ENCODE measurements around the gene AVP. TPM values are rescaled to one million over a fixed set of nuclear protein-coding genes. Genes with fewer than 3 reads are reported as not detected.

AVP gene
- polyA plus RNA-seq, 1 donor from 2014 or later: not detected

DNA sequence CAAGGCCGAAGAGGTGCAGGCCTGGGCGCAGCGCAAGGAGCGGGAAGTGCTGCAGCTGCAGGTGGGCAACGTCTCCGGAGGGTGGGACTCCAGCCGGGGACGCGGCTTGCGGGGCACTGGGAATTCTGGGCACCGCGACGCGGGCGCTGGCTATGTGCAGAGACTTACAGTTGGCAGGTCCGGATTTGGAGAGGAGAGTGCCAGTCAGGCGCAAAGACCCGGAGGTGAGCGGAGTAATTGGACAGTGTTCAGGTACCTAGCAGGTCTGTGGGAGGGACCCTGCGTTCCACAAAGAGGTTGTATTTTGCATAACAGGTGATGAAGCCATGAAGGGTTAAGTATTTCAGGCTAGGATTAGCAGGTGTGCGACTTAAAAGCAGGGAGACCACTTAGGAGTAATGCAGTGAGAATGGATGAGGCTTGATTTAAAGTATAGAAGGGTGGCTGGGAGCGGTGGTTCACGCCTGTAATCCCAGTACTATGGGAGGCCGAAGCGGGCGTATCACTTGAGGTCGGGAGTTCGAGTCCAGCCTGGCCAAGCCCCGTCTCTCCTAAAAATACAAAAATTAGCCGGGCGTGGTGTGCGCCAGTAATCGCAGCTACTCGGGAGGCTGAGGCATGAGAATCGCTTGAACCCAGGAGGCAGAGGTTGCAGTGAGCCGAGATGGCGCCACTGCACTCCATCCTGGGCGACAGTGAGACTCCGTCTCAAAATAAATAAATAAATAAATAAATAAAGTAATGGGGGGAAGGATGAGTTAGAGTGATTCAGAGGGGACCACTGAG lies 37.7 kb downstream of the AVP start:
- no peak for TF ChIP-seq RAD21 (conservative IDR thresholded peaks at IDR 0.05)
- TF ChIP-seq SMC3 (conservative IDR thresholded peaks at IDR 0.05; ENCODE audit: poor library complexity): no peak
- TF ChIP-seq POLR2AphosphoS5 (IDR thresholded peaks at IDR 0.05): no peak
- no peak for TF ChIP-seq CTCF (IDR thresholded peaks at IDR 0.05; ENCODE audit: poor library complexity, severe bottlenecking)
- TF ChIP-seq EZH2 (IDR thresholded peaks at IDR 0.05; ENCODE audit: borderline replicate concordance, insufficient read depth, low read length, poor library complexity, severe bottlenecking): no peak
- no peak for TF ChIP-seq EP300 (conservative IDR thresholded peaks at IDR 0.05; ENCODE audit: poor library complexity, severe bottlenecking)
- no peak for TF ChIP-seq TAF1 (IDR thresholded peaks at IDR 0.05; ENCODE audit: low read depth)
- no peak for TF ChIP-seq MXI1 (conservative IDR thresholded peaks at IDR 0.05; ENCODE audit: poor library complexity, severe bottlenecking)
- no peak for TF ChIP-seq REST (IDR thresholded peaks at IDR 0.05; ENCODE audit: borderline replicate concordance)
- H2AFZ ChIP-seq (ENCODE audit: low read depth, low read length): peak overlapping the region; percentile 27
- H3K9me3 ChIP-seq (ENCODE audit: low read length): no peaks in the 10 kb centered on the region

DNA sequence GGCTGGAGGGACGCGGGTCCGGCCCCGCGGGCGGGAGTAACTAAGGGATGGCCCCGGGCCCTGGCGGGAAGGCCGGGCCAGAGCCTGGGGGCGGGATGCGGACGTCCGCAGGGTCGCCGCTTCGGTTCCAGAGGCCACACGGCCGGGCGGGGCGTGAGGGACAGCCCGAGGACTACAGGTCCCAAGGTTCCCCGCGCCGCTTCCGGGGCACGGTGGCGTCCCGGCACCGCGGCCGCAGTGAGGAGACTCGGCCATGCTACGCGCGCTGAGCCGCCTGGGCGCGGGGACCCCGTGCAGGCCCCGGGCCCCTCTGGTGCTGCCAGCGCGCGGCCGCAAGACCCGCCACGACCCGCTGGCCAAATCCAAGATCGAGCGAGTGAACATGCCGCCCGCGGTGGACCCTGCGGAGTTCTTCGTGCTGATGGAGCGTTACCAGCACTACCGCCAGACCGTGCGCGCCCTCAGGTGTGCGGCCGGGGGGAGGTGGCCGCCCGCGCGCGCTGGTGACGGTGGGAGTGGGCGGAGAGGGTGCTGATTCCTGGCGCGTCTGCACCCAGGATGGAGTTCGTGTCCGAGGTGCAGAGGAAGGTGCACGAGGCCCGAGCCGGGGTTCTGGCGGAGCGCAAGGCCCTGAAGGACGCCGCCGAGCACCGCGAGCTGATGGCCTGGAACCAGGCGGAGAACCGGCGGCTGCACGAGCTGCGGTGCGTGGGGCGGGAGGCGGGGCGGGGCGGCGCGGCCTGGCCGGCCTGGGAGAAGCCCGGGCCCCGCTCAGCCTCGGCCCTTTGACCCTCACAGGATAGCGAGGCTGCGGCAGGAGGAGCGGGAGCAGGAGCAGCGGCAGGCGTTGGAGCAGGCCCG lies 38.5 kb downstream of the AVP start, which contains the start of gene MRPS26:
MRPS26 (plus strand) TSS at position 237 of the 861 bp plus-strand sequence; CDS start at position 254, 17 bp downstream.
- Histone ChIP-seq H3K4me3 (ENCODE audit: low read length) (peak within 1 kb of the TSS; percentile 89), H3K9ac (ENCODE audit: low read length) (peak within 1 kb of the TSS; percentile 76), H3K79me2 (replicated peaks; ENCODE audit: insufficient read depth, low read length) (peaks cover 6% of the 10 kb centered on the region), H3K9me3 (ENCODE audit: low read length) (no peaks in the 10 kb centered on the region), H3K27me3 (ENCODE audit: insufficient read depth, low read depth, low read length) (no peaks in the 10 kb centered on the region), H2AFZ (ENCODE audit: low read depth, low read length) (peak within 1 kb of the TSS; percentile 53), H3K27ac (ENCODE audit: low read length) (peak within 1 kb of the TSS; percentile 60), H3K36me3 (ENCODE audit: insufficient read depth, low read length) (no peaks in the 10 kb centered on the region), H3K4me2 (ENCODE audit: low read length) (peak within 1 kb of the TSS; percentile 86), H4K20me1 (ENCODE audit: insufficient read depth) (no peaks in the 10 kb centered on the region), H3F3A (ENCODE audit: insufficient read depth, low read length, poor library complexity, severe bottlenecking) (no peaks in the 10 kb centered on the region), H3K9me2 (ENCODE audit: insufficient read depth, low read length) (no peaks in the 10 kb centered on the region)
- peak; percentile 27 for TF ChIP-seq REST (IDR thresholded peaks at IDR 0.05; ENCODE audit: borderline replicate concordance)
- no peak for TF ChIP-seq SMC3 (conservative IDR thresholded peaks at IDR 0.05; ENCODE audit: poor library complexity)
- TF ChIP-seq MXI1 (conservative IDR thresholded peaks at IDR 0.05; ENCODE audit: poor library complexity, severe bottlenecking): peak; percentile 95
- TF ChIP-seq POLR2AphosphoS5 (IDR thresholded peaks at IDR 0.05): peak; percentile 75
- TF ChIP-seq TAF1 (IDR thresholded peaks at IDR 0.05; ENCODE audit: low read depth): no peak

More for the DNA sequence above, 37.7 kb downstream of the AVP start:
- H3F3A ChIP-seq (ENCODE audit: insufficient read depth, low read length, poor library complexity, severe bottlenecking): no peaks in the 10 kb centered on the region
- peak overlapping the region; percentile 86 for H3K4me2 ChIP-seq (ENCODE audit: low read length)
- H3K9me2 ChIP-seq (ENCODE audit: insufficient read depth, low read length): no peaks in the 10 kb centered on the region
- H4K20me1 ChIP-seq (ENCODE audit: insufficient read depth): no peaks in the 10 kb centered on the region
- H3K9ac ChIP-seq (ENCODE audit: low read length): peak overlapping the region; percentile 76
- no peaks in the 10 kb centered on the region for H3K27me3 ChIP-seq (ENCODE audit: insufficient read depth, low read depth, low read length)
- peak overlapping the region; percentile 89 for H3K4me3 ChIP-seq (ENCODE audit: low read length)
- peaks cover 6% of the 10 kb centered on the region for H3K79me2 ChIP-seq (replicated peaks; ENCODE audit: insufficient read depth, low read length)
- H3K27ac ChIP-seq (ENCODE audit: low read length): peak overlapping the region; percentile 60
- H3K36me3 ChIP-seq (ENCODE audit: insufficient read depth, low read length): no peaks in the 10 kb centered on the region
